Neural cell (in vitro differentiated cells): ENCODE data around the gene HBQ1. TPM values are rescaled to one million over a fixed set of nuclear protein-coding genes. Genes with fewer than 3 reads are reported as not detected.
A peak's percentile ranks its signal among the peaks of the same experiment; 100 is the strongest.
"Not testable (repeated sequence)": the region's sequence is repeated elsewhere in the genome, so short reads cannot be mapped to it uniquely, and the experiment has no call there.

Experiments
- H2AFZ ChIP-seq: fragments of 200-600, 300-800 bp; sonication (generic), shearing (Covaris generic); 2 replicates; pipeline ENCODE4 v1.6.0; 2014; ENCODE audit warnings: low read depth, mild to moderate bottlenecking, antibody characterized with exemption, low read length, moderate library complexity
- H3F3A ChIP-seq: fragments of 200-600 bp; shearing (Covaris generic); 2 replicates; pipeline ENCODE4 v1.6.1; 2016; ENCODE audit warnings: mild to moderate bottlenecking, moderate library complexity, mixed read lengths, antibody characterized with exemption, low read length; ENCODE audit not compliant: insufficient read depth, poor library complexity, severe bottlenecking
- H3K27ac ChIP-seq: fragments of 200-600, 300-800 bp; sonication (generic), shearing (Covaris generic); 2 replicates; pipeline ENCODE4 v1.5.1; 2014; ENCODE audit warnings: mild to moderate bottlenecking, low read length, moderate library complexity
- H3K27me3 ChIP-seq: fragments of 300-800, 200-600 bp; sonication (generic), shearing (Covaris generic); 2 replicates; pipeline ENCODE4 v1.6.0; 2014; ENCODE audit warnings: mild to moderate bottlenecking, low read depth, low read length, moderate library complexity; ENCODE audit not compliant: insufficient read depth
- H3K36me3 ChIP-seq: fragments of 300-800, 200-600 bp; sonication (generic), shearing (Covaris generic); 2 replicates; pipeline ENCODE4 v1.5.1; 2014; ENCODE audit warnings: mild to moderate bottlenecking, antibody characterized with exemption, low read length, moderate library complexity; ENCODE audit not compliant: insufficient read depth
- H3K4me2 ChIP-seq: fragments of 300-800, 200-600 bp; sonication (generic), shearing (Covaris generic); 2 replicates; pipeline ENCODE4 v1.6.0; 2014; ENCODE audit warnings: mild to moderate bottlenecking, low read length
- H3K4me3 ChIP-seq: fragments of 300-800, 200-600 bp; sonication (generic), shearing (Covaris generic); 2 replicates; pipeline ENCODE4 v1.5.1; 2014; ENCODE audit warnings: mild to moderate bottlenecking, low read length, moderate library complexity
- H3K79me2 ChIP-seq: fragments of 200-600 bp; shearing (Covaris generic); replicated peaks from 2 replicates; pipeline ENCODE4 v1.6.0; 2014; ENCODE audit warnings: mild to moderate bottlenecking, low read length, moderate library complexity; ENCODE audit not compliant: insufficient read depth
- H3K9ac ChIP-seq: fragments of 300-800, 200-600 bp; sonication (generic), shearing (Covaris generic); 2 replicates; pipeline ENCODE4 v1.6.1; 2016; ENCODE audit warnings: mild to moderate bottlenecking, low read length, mixed read lengths
- H3K9me2 ChIP-seq: fragments of 200-600 bp; shearing (Covaris generic); 2 replicates; pipeline ENCODE4 v1.6.1; 2016; ENCODE audit warnings: mild to moderate bottlenecking, low read length, mixed read lengths; ENCODE audit not compliant: insufficient read depth
- H3K9me3 ChIP-seq: fragments of 200-600, 300-800 bp; sonication (generic), shearing (Covaris generic); 2 replicates; pipeline ENCODE4 v1.6.1; 2016; ENCODE audit warnings: mild to moderate bottlenecking, mixed run types, low read length, moderate library complexity, mixed read lengths
- H4K20me1 ChIP-seq: fragments of 200-600 bp; shearing (Covaris generic); 2 replicates; pipeline ENCODE4 v1.6.1; 2016; ENCODE audit warnings: mild to moderate bottlenecking, mixed run types; ENCODE audit not compliant: insufficient read depth
- CTCF ChIP-seq: fragments of 450-650 bp; IDR thresholded peaks from 2 replicates; pipeline ENCODE4 v1.5.1; 2014; ENCODE audit warnings: antibody characterized with exemption, mild to moderate bottlenecking, moderate library complexity; ENCODE audit not compliant: poor library complexity, severe bottlenecking
- EP300 ChIP-seq: fragments of 450-650 bp; conservative IDR thresholded peaks from 2 replicates; pipeline ENCODE4 v1.6.1; 2014; ENCODE audit warnings: antibody characterized with exemption, mild to moderate bottlenecking, moderate library complexity; ENCODE audit not compliant: poor library complexity, severe bottlenecking
- EZH2 ChIP-seq: fragments of 200-600, 300-800 bp; shearing (Covaris generic), sonication (generic); IDR thresholded peaks from 2 replicates; pipeline ENCODE4 v1.6.1; 2014; ENCODE audit warnings: antibody characterized with exemption, low read length, borderline replicate concordance, mild to moderate bottlenecking; ENCODE audit not compliant: insufficient read depth, poor library complexity, severe bottlenecking
- MXI1 ChIP-seq: fragments of 450-650 bp; conservative IDR thresholded peaks from 2 replicates; pipeline ENCODE4 v1.6.1; 2014; ENCODE audit warnings: antibody characterized with exemption, mild to moderate bottlenecking; ENCODE audit not compliant: poor library complexity, severe bottlenecking
- POLR2AphosphoS5 ChIP-seq: IDR thresholded peaks from 2 replicates; pipeline ENCODE4 v1.6.1; 2012
- REST ChIP-seq: IDR thresholded peaks from 2 replicates; pipeline ENCODE4 v1.6.1; 2012; ENCODE audit warnings: borderline replicate concordance
- TAF1 ChIP-seq: IDR thresholded peaks from 2 replicates; pipeline ENCODE4 v1.6.1; 2012; ENCODE audit warnings: low read depth
- polyA plus RNA-seq: library from polyadenylated mRNA; depleted of rRNA; stranded (reverse); fragments of >200 nt; gene quantifications from 2 replicates; pipeline ENCODE4 v1.2.3, GENCODE V29; 2014
- small RNA-seq, 3 experiments: library from RNA; depleted of rRNA; stranded (forward); fragments of <200 nt; gene quantifications; one replicate each; pipeline ENCODE3, GENCODE V24; 2012

Gene HBQ1
- polyA plus RNA-seq, 1 donor from 2014 or later = 4.5 TPM

- Histone ChIP-seq H4K20me1 (no peaks in the 10 kb centered on the region), H3F3A (no peaks in the 10 kb centered on the region), H3K79me2 (peaks cover 34% of the 10 kb centered on the region), H3K36me3 (no peaks in the 10 kb centered on the region), H3K9me3 (no peaks in the 10 kb centered on the region), H3K4me3 (peak overlapping the region; percentile 96), H3K9me2 (no peaks in the 10 kb centered on the region), H3K4me2 (no peak overlapping the region), H3K9ac (peak overlapping the region; percentile 97), H2AFZ (no peak overlapping the region), H3K27me3 (no peaks in the 10 kb centered on the region), H3K27ac (peak overlapping the region; percentile 97)
- TF ChIP-seq MXI1 = no peak
- TF ChIP-seq CTCF = no peak
- TF ChIP-seq EZH2 = no peak
- no peak for TF ChIP-seq POLR2AphosphoS5
- TF ChIP-seq TAF1 = no peak
- no peak for TF ChIP-seq EP300
- no peak for TF ChIP-seq REST
These were observed 49.5 kb downstream of the HBQ1 start for GRCh38 chr16:229731-230281.

GRCh38 chr16:230351-230750, 50.1 kb downstream of the HBQ1 start:
- not testable (repeated sequence) for H3K9me2 ChIP-seq, H4K20me1 ChIP-seq, H2AFZ ChIP-seq, H3K27me3 ChIP-seq, H3K9ac ChIP-seq, H3K36me3 ChIP-seq, H3K9me3 ChIP-seq, H3K27ac ChIP-seq, H3F3A ChIP-seq, H3K4me3 ChIP-seq, H3K4me2 ChIP-seq
- peaks cover 31% of the 10 kb centered on the region for H3K79me2 ChIP-seq

Small RNA genes within 50 kb of the gene (small RNA-seq; reads per million reads assigned to genes)
- 0 to 1.2 (median 0) reads per million in 3 experiments for gene RF00019

Other genes starting within 250 kb of the HBQ1 start
- gene POLR3K, start 126.9 kb upstream of the HBQ1 start, polyA plus RNA-seq = 7.1 and 7.5 TPM in 2 replicates
- 45.3 and 46.4 TPM in 2 replicates for gene SNRNP25, start 126.6 kb upstream of the HBQ1 start, polyA plus RNA-seq
- gene RHBDF1, start 107.8 kb upstream of the HBQ1 start, polyA plus RNA-seq = 0.21 and 1.0 TPM in 2 replicates
- 70.9 and 102 TPM in 2 replicates for gene MPG, start 102.2 kb upstream of the HBQ1 start, polyA plus RNA-seq
- gene NPRL3, start 41.8 kb upstream of the HBQ1 start, polyA plus RNA-seq = 6.1 and 11.5 TPM in 2 replicates
- gene HBZ, start 27.8 kb upstream of the HBQ1 start, polyA plus RNA-seq = not detected in 2 replicates
- gene HBM, start 14.5 kb upstream of the HBQ1 start, polyA plus RNA-seq = not detected in 2 replicates
- not detected in 2 replicates for gene HBA2, start 7.6 kb upstream of the HBQ1 start, polyA plus RNA-seq
- not detected in 2 replicates for gene HBA1, start 3.8 kb upstream of the HBQ1 start, polyA plus RNA-seq
- 564 and 580 TPM in 2 replicates for gene LUC7L, start 49.0 kb downstream of the HBQ1 start, polyA plus RNA-seq
- gene FAM234A, start 54.4 kb downstream of the HBQ1 start, polyA plus RNA-seq = 29.9 and 31.7 TPM in 2 replicates
- gene RGS11, start 95.5 kb downstream of the HBQ1 start, polyA plus RNA-seq = 3.5 and 4.7 TPM in 2 replicates
- 176 and 247 TPM in 2 replicates for gene ARHGDIG, start 100.1 kb downstream of the HBQ1 start, polyA plus RNA-seq
- gene PDIA2, start 102.7 kb downstream of the HBQ1 start, polyA plus RNA-seq = 109 and 142 TPM in 2 replicates
- 30.5 and 34.3 TPM in 2 replicates for gene AXIN1, start 172.3 kb downstream of the HBQ1 start, polyA plus RNA-seq
- gene MRPL28, start 190.1 kb downstream of the HBQ1 start, polyA plus RNA-seq = 134 and 182 TPM in 2 replicates
- gene PGAP6, start 201.5 kb downstream of the HBQ1 start, polyA plus RNA-seq = 36.7 and 47.3 TPM in 2 replicates
- 63.4 and 65.2 TPM in 2 replicates for gene NME4, start 216.7 kb downstream of the HBQ1 start, polyA plus RNA-seq
- gene DECR2, start 221.4 kb downstream of the HBQ1 start, polyA plus RNA-seq = 58.8 and 71.8 TPM in 2 replicates
- 55.0 and 60.4 TPM in 2 replicates for gene RAB11FIP3, start 245.2 kb downstream of the HBQ1 start, polyA plus RNA-seq